K562 (cell line): ENCODE results near the gene COLEC12. TPM values are rescaled to one million over a fixed set of nuclear protein-coding genes. Genes with fewer than 3 reads are reported as not detected.

Source experiments
- ATAC-seq: fragments of 200-7000 bp; cut with Tn5 transposase; 3 replicates; pipeline ENCODE4 v1.9.1; 2020; ENCODE audit warnings: moderate library complexity
- BruUV-seq: library from RNA; stranded (reverse); fragments of 400-500 nt; replicated peaks from 2 replicates; lab custom pipeline; 2021; lab: Mats Ljungman, UMichigan
- CTCF ChIA-PET: fragments of 300-600 bp; formaldehyde crosslinking; extraction: SDS; loops from one replicate; lab custom pipeline; 2021; ENCODE audit warnings: low intra/inter-chr PET ratio; lab: Yijun Ruan, JAX
- POLR2A ChIA-PET: fragments of 300-600, 350-650 bp; sonication (Branson Sonifier 250); formaldehyde crosslinking; extraction: SDS; loops from one replicate; lab custom pipeline; 2021; ENCODE audit warnings: antibody characterized with exemption, inconsistent platforms; lab: Yijun Ruan, JAX
- DNase-seq, 4 experiments: peaks; one replicate each; pipeline versions ENCODE4 v3.0.0 to v3.0.0-alpha.2; 2011 to 2018; ENCODE audit warnings: low spot score in 3 of 4, mixed read lengths in 3 of 4; ENCODE audit errors: extremely low read depth in 1 of 4
- FAIRE-seq: peaks from 2 replicates; lab custom pipeline; 2011; peaks lifted over from hg19 to GRCh38; lab: Jason Lieb, UNC
- H2AFZ ChIP-seq: 2 replicates; pipeline ENCODE4 v1.6.0; 2011; ENCODE audit warnings: low read depth, low read length, control low read depth, inconsistent platforms
- H3K27ac ChIP-seq: fragments of 200-600 bp; 3 replicates; pipeline ENCODE4 v1.8.0; 2011; ENCODE audit warnings: low read depth, mild to moderate bottlenecking, control low read depth, inconsistent platforms, low read length, moderate library complexity, mixed read lengths; ENCODE audit errors: extremely low read depth
- H3K27me3 ChIP-seq, 2 experiments: fragments of 300-600 bp in 1 of 2; 2 replicates in 1 of 2; 3 replicates in 1 of 2; pipeline versions ENCODE4 v1.6.0 to v1.8.0; 2011; ENCODE audit warnings: inconsistent platforms in 2 of 2, low read length in 2 of 2, mild to moderate bottlenecking in 1 of 2, mixed read lengths in 1 of 2, moderate library complexity in 1 of 2; ENCODE audit not compliant: control insufficient read depth in 2 of 2, insufficient read depth in 2 of 2
- H3K36me3 ChIP-seq: fragments of 300-600 bp; 3 replicates; pipeline ENCODE4 v1.8.0; 2011; ENCODE audit warnings: mild to moderate bottlenecking, low read length, inconsistent platforms; ENCODE audit not compliant: control insufficient read depth, insufficient read depth
- H3K4me1 ChIP-seq, 2 experiments: fragments of 200-600 bp in 1 of 2; replicated peaks in 1 of 2; 2 replicates in 1 of 2; 3 replicates in 1 of 2; pipeline versions ENCODE4 v1.5.1 to v1.8.0; 2011; ENCODE audit warnings: inconsistent platforms in 2 of 2, low read length in 2 of 2, mild to moderate bottlenecking in 1 of 2, mixed read lengths in 1 of 2, moderate library complexity in 1 of 2; ENCODE audit not compliant: control insufficient read depth in 2 of 2, insufficient read depth in 2 of 2
- H3K4me2 ChIP-seq: 2 replicates; pipeline ENCODE4 v1.6.1; 2011; ENCODE audit warnings: low read length, control low read depth, inconsistent platforms, mixed read lengths; ENCODE audit not compliant: insufficient read depth
- H3K4me3 ChIP-seq: fragments of 200-600 bp; sonication (generic), shearing (Covaris generic); 2 replicates; pipeline ENCODE4 v1.5.1; 2016; ENCODE audit warnings: control low read depth, inconsistent platforms
- H3K79me2 ChIP-seq: fragments of 200-600 bp; 3 replicates; pipeline ENCODE4 v1.8.0; 2011; ENCODE audit warnings: low read length, inconsistent platforms; ENCODE audit not compliant: control insufficient read depth, insufficient read depth
- H3K9ac ChIP-seq, 2 experiments: 2 replicates each; pipeline versions ENCODE4 v1.6.0 to v1.6.1; 2011; ENCODE audit warnings: low read depth in 2 of 2, low read length in 2 of 2, control low read depth in 1 of 2, inconsistent platforms in 1 of 2, mild to moderate bottlenecking in 1 of 2, mixed read lengths in 1 of 2; ENCODE audit not compliant: insufficient read depth in 1 of 2
- H3K9me1 ChIP-seq: one replicate; pipeline ENCODE4 v1.6.0; 2011; ENCODE audit warnings: inconsistent platforms, mild to moderate bottlenecking, low read length, moderate library complexity; ENCODE audit not compliant: control insufficient read depth, insufficient read depth
- H3K9me3 ChIP-seq: replicated peaks from 2 replicates; pipeline ENCODE4 v1.5.1; 2011; ENCODE audit warnings: low read depth, low read length, inconsistent platforms; ENCODE audit not compliant: control insufficient read depth, insufficient read depth
- H4K20me1 ChIP-seq: replicated peaks from 2 replicates; pipeline ENCODE4 v1.6.1; 2011; ENCODE audit warnings: low read length, inconsistent platforms, mixed read lengths; ENCODE audit not compliant: control insufficient read depth, insufficient read depth
- ARID2 ChIP-seq: fragments of 450-650 bp; IDR thresholded peaks from 2 replicates; pipeline ENCODE4 v1.6.1; 2017; ENCODE audit warnings: antibody characterized with exemption, mild to moderate bottlenecking
- CBX3 ChIP-seq, 2 experiments: IDR thresholded peaks; 1 replicate in 1 of 2; 2 replicates in 1 of 2; pipeline ENCODE4 v1.6.1; 2012; ENCODE audit warnings: inconsistent platforms in 2 of 2, low read length in 2 of 2, borderline replicate concordance in 1 of 2, control low read depth in 1 of 2
- EP300 ChIP-seq: IDR thresholded peaks from 2 replicates; pipeline ENCODE4 v1.6.1; 2012; ENCODE audit warnings: low read length, improper control_type of control experiment
- FOXK2 ChIP-seq, 2 experiments: fragments of 450-650 bp; IDR thresholded peaks in 1 of 2; conservative IDR thresholded peaks in 1 of 2; 2 replicates each; pipeline ENCODE4 v1.6.1; 2016; ENCODE audit warnings: low read depth in 2 of 2, mild to moderate bottlenecking in 1 of 2
- HDAC6 ChIP-seq: IDR thresholded peaks from 2 replicates; pipeline ENCODE4 v1.6.1; 2012; ENCODE audit warnings: low read depth, mild to moderate bottlenecking, control low read depth, inconsistent platforms, low read length, moderate library complexity
- NFIX ChIP-seq: fragments of 250-450 bp; sonication (Bioruptor Pico); IDR thresholded peaks from 2 replicates; pipeline ENCODE4 v1.4.0; 2020; ENCODE audit warnings: low read depth, mild to moderate bottlenecking, moderate library complexity
- SNIP1 ChIP-seq: fragments of 450-650 bp; IDR thresholded peaks from 2 replicates; pipeline ENCODE4 v1.7.1; 2017; ENCODE audit warnings: low read depth, mild to moderate bottlenecking
- XRCC5 ChIP-seq: fragments of 200-400 bp; formaldehyde crosslinking; IDR thresholded peaks from 2 replicates; pipeline ENCODE4 v1.6.1; 2017; ENCODE audit warnings: low read depth, mild to moderate bottlenecking, low read length
- ZNF316 ChIP-seq: fragments of 450-650 bp; IDR thresholded peaks from 2 replicates; pipeline ENCODE4 v1.6.1; 2016
- WGBS: fragments of 100-300 bp; shearing (Covaris generic); methylation state at CpG from one replicate; pipeline ENCODE4 v1.1.6; 2016; ENCODE audit warnings: low coverage, mixed read lengths; ENCODE audit not compliant: insufficient coverage; ENCODE audit errors: missing lambda C conversion rate; 5-methylcytosine and 5-hydroxymethylcytosine counted together
- in situ Hi-C: fragments of 300-500 bp; cut with MboI; formaldehyde crosslinking; loops from 4 replicates; pipeline ENCODE4 v1.15.0; 2018; ENCODE audit warnings: inconsistent platforms, mixed read lengths
- intact Hi-C: fragments of 100-400 bp; cut with micrococcal nuclease; formaldehyde crosslinking; loops from 2 replicates; pipeline ENCODE4 v1.14.2; 2022
- polyA plus RNA-seq, 8 experiments: library from polyadenylated mRNA; depleted of rRNA in 4 of 8; stranded (reverse) in 5 of 8; unstranded in 3 of 8; fragments of >200 nt; fragmentation: Nextera tagmentation in 2 of 8; fragmentation: Illumina TruSeq in 1 of 8; extraction: Ambion mirVana in 2 of 8; extraction: Trizol in 1 of 8; gene quantifications; 2 replicates each; pipeline versions ENCODE4 v1.2.1 to v1.2.3, GENCODE V29; 2011 to 2014; ENCODE audit warnings: inconsistent platforms in 1 of 8, missing spikeins in 1 of 8
- total RNA-seq, 7 experiments: library from RNA; depleted of rRNA in 6 of 7; stranded (reverse); fragments of >200 nt in 6 of 7; fragmentation: Illumina TruSeq in 2 of 7; extraction: Trizol in 2 of 7; gene quantifications; 2 replicates each; pipeline versions ENCODE4 v1.2.1 to v1.2.3, GENCODE V29; 2011 to 2021; ENCODE audit warnings: low replicate concordance in 1 of 7

Gene COLEC12
- total and polyA plus RNA-seq, 9 of the 15 experiments (the other 6 are each of a cell fraction or from before 2014, with no cell fraction given): 0.04 TPM; not detected in 8

GRCh38 chr18:362311-363290 lies 137.9 kb downstream of the COLEC12 start:
- FAIRE-seq (no peak), ATAC-seq (no peak), DNase-seq (no peak)
- intact Hi-C loops (no loop called here), in situ Hi-C loops (no loop called here)
- no peaks in the 10 kb centered on the region for H3K79me2 ChIP-seq
- H4K20me1 ChIP-seq: 0 out of 2 replicates have a peak, but pooled peaks cover 3% of the 10 kb centered on the region
- 3% methylated on average over 12 of the region's 12 CpGs for WGBS
- no peak overlapping the region for H3K4me2 ChIP-seq
- no peak overlapping the region for H3K9ac ChIP-seq
- no peaks in the 10 kb centered on the region for H3K4me1 ChIP-seq
- no peaks in the 10 kb centered on the region for H3K9me3 ChIP-seq
- peaks cover 47 to 51% of the 10 kb centered on the region in 2 experiments for H3K27me3 ChIP-seq
- ChIA-PET POLR2A (no interaction called here), CTCF (no interaction called here)
- no peak overlapping the region for H3K27ac ChIP-seq
- TF ChIP-seq HDAC6 (no peak), EP300 (no peak), ARID2 (no peak), SNIP1 (no peak), NFIX (CRISPR knock-in tag) (no peak), FOXK2 (conservative IDR thresholded peaks at IDR 0.05 in 1 of 2, IDR thresholded peaks at IDR 0.05 in 1 of 2; ENCODE audit: low read depth in 2 of 2) (no peak), ZNF316 (no peak), XRCC5 (no peak), CBX3 (IDR thresholded peaks at IDR 0.05; ENCODE audit: borderline replicate concordance in 1 of 2, low read length in 2 of 2) (no peak)
- H3K36me3 ChIP-seq: no peaks in the 10 kb centered on the region
- no peak overlapping the region for H3K4me3 ChIP-seq
- no peaks in the 10 kb centered on the region for H3K9me1 ChIP-seq
- BruUV-seq: no TSS peak
- no peak overlapping the region for H2AFZ ChIP-seq
